Measurements from ENCODE around the gene LDLR.
A peak's percentile ranks its signal among the peaks of the same experiment; 100 is the strongest.

LDLR gene

GRCh38 chr19:11165486-11166030, 76.3 kb downstream of the LDLR start:
- Histone ChIP-seq H3K27ac (peak overlapping the region; percentile 87 to 96), H3K4me3 (peak overlapping the region; percentile 20)
- no peak for TF ChIP-seq CTCF (IDR thresholded peaks at IDR 0.05)
- DNase-seq (ENCODE audit: low spot score), result no peak

- DNase-seq (ENCODE audit: low spot score), result no peak
- no peak overlapping the region for H3K4me3 ChIP-seq
- no peak for TF ChIP-seq CTCF (IDR thresholded peaks at IDR 0.05)
- peak overlapping the region; percentile 87 to 96 for H3K27ac ChIP-seq
Observed at GRCh38 chr19:11166281-11167142, 77.2 kb downstream of the LDLR start.

GRCh38 chr19:11168568-11168967, 79.3 kb downstream of the LDLR start:
- Histone ChIP-seq H3K4me3 (no peak overlapping the region), H3K27ac (peak overlapping the region; percentile 87 to 96)
- no peak for TF ChIP-seq CTCF (IDR thresholded peaks at IDR 0.05)
- no peak for DNase-seq (ENCODE audit: low spot score)

DNA sequence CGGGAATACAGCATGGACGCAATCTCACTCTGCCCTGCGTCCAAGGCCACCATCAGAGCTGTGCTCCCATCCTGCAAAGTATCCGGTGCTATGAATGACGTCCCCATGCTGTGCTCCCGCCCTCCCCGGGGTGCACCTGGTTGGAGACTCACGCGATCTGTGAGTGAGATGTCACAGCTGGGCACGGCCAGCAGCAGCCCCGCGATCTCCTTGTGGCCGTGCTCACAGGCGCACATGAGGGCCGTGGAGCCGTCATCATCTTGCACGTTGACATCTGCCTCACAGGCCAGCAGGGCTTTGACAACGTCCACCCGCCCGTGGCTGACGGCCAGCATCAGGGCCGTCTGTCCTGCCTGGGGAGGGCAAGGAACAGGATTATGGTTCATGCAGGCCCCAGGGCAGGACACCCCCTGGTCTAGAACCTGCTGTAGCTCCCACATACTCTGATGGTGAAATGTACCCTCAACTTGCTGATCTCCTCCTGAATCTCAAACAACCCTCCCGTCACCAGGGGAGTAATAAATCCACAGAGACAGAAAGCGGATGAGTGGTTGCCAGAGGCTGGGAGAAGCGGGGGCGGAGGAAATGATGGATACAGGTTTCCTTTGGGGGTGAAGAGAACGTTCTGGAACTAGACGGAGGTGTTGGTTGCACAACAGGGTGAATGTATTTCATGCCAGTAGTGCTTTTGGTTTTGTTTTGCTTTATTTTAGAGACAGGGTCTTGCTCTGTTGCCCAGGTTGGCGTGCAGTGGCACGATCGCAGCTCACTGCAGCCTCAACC, 80.8 kb downstream of the LDLR start:
- H3K4me3 ChIP-seq, result no peak overlapping the region
- no peak for TF ChIP-seq CTCF (IDR thresholded peaks at IDR 0.05)
- H3K27ac ChIP-seq, result peak overlapping the region; percentile 87 to 96
- DNase-seq (ENCODE audit: low spot score), result no peak

DNA sequence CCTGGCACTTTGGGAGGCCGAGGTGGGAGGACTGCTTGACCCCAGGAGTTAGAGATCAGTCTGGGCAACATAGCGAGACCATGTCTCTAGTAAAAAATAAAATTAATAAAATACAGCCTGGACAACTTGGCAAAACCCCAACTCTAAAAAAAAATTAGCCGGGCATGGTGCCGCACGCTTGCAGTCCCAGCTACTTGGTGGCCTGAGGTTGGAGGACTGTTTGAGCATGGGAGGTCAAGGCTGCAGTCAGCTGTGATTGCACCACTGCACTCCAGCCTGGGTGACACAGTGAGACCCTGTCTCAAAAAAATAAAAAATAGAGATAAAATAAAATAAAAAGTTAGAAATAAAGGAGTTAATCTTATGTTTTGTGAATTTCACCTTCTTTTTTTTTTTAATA, 81.9 kb downstream of the LDLR start:
- no peak for DNase-seq (ENCODE audit: low spot score)
- Histone ChIP-seq H3K27ac (peak overlapping the region; percentile 87 to 96), H3K4me3 (no peak overlapping the region)
- TF ChIP-seq CTCF (IDR thresholded peaks at IDR 0.05), result no peak

DNA sequence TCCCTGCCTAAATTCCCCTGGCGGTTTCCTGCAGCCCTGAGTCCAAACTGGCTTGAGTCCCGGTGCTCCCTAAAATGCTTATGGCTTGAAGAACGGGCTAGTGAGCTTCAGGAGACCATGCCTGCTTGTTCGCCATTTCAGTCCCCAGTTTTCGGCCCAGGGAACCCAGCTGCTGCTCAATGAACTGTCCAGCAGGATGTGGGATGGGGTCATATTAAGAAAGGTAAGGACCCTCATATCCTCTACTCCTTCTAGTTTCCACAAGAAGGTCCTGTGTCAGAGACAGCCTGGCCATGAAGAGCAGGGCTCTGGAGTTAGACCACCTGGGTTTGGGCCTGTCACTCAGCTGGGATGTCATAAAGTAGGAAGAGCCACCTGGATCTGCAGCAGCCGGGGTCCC, 83.3 kb downstream of the LDLR start:
- no peak for DNase-seq (ENCODE audit: low spot score)
- peak overlapping the region; percentile 28 to 66 for H3K27ac ChIP-seq
- TF ChIP-seq CTCF (IDR thresholded peaks at IDR 0.05), result no peak
- H3K4me3 ChIP-seq, result no peak overlapping the region

All from coronary artery (tissue), 2 donors.